Measurements from ENCODE around the gene MMAB.

MMAB gene

DNA sequence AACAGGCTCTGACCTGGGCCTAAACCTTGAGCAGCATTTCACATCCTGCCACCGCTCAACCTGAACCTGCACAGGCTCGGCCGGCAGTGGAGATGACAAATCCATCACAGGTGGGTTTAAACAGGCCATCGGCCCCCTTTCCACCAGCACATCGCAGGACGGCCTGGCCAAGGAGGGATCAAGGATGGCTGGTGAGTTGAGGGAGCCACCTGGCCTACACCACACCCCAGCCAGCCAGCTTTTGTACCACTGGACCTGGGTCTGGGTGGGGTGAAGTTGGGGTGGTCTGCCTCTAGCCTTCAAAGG lies 14.2 kb downstream of the MMAB start:
- DNase-seq (ENCODE audit: low spot score): no peak

DNA sequence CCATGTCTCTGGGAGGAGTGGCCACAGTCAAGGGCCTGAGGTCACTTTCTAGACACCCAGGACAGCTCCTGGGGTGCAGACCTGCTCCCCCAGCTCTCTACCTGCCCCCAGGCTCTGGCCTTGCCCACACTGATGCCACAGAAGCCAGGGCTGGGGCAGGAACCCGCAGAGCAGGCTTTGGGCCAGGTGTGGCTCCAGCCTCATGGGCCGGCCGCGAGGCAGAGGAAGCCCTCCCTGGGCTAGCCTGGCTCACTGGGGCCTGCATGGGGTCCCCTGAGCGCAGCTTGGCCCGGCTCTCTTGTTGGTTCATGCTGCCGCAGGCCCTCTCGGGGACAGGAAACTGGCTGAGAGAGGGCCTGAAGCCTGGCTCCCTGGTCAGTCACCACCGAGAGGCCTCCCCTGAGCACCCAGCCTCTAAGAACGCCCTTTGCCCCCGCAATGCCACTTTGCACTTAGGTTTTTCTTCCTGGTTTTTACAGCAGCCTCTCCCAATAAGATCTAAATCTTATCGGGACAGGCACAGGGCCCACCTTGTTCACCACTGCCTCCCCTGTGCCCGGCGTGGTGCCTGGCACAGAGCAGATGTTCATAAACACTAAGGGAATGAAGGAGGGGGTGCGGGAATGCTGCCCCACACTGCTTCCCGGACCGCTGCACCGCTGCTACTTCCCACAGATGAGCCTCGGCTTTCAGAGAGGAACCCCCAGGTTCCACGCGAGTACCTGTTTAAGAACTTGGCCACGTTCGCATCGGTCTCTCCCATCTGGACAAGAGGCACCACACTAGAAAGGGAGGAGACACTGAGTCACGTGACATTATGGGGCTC lies 14.7 kb downstream of the MMAB start:
- no peak for DNase-seq (ENCODE audit: low spot score)

DNA sequence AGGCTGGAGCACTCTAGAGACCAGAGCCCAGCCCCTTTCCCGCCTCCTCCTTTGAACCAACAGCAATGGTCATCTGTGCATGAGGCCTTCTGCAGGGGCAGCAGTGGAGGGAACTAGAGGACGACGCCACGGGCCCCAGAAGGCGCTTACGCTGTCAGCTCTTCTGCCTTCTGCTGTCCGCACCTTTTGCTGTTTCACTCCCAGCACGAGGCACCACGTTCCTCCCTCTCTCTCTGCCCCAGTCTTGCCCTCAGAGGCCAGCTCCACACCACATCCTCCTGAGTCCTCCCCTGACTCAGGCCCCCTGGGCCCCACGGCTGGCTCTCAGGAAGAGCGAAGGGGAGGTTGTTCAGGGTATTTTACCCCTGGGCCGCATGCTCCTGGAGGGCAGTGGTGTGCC lies 15.5 kb downstream of the MMAB start:
- no peak for DNase-seq (ENCODE audit: low spot score)

DNA sequence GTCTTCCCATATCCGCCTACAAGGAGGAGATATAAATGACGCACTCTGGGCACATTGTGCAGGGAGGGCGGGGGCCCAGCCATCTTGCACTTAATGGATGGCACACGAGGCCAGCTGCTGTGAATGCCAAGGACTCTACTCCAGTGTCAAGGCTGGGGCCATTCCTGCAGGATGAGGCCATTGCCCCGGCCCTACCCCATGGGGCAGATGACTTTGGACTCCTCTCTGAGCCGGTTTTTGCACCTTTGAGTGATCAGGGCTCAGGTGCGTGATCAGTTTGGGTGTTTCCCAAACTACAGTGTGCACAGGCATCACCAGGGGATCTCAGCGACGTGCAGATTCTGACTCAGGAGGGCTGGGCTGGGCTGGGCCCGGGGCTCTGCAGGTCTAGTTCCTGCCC lies 16.1 kb downstream of the MMAB start:
- DNase-seq (ENCODE audit: low spot score): no peak

DNA sequence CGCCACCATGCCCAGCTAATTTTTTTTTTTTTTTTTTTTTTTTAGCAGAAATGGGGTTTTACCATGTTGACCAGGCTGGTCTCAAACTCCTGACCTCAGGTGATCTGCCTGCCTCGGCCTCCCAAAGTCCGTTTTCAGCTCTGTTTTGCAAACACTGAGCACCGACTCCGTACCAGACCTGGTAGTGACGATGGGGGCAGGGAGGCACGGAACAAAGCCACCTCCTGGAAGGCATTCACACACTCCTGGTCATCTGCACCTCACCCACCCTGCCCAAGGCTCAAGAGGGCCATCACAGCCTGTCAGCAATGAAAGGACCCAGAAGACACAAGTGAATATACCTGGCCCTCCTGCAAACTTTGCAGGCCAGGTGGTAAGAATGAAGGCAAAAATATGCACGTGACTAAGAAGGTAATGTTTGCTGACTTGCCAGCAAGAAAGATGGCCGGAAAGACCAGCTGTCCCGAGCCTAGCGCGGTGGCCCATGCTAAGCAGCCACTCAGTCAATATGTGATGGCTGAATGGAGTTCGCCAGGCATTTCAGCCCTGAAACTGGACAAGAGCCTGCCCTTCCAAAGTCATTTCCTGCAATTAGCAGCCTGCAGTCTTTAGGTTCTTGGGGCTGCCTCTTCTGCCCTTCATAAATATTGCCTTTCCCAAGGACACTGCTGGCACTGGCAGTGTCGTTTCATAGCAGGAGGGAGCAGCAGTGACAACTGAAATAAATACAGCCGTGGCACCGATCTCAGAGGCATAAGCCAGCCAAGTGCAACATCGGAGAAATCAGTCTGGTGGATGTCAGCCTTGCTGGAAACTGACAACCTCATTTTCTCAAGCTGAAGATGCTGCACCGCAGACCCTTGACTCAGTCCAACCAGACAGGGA lies 17.6 kb downstream of the MMAB start:
- no peak for DNase-seq (ENCODE audit: low spot score)

DNA sequence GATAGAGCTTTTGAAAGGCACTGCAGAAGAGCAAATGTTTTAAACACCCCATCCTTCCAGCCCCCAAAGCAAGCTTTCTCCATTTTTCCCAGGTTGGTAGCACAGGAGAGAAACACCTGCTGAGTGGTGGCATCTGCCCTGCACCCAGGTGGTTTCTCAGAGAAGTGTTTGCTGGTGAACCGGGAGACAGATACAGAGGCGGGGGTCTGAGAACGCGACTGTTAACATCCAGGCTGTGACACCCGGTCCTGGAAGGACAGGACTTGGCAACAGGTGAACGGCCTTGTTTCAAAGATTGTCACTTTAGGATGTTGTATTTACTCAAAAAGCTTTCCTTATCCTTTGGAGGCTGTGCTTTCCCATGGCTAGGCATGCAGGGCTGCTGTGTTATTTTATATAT lies 18.5 kb downstream of the MMAB start:
- DNase-seq (ENCODE audit: low spot score): no peak

DNA sequence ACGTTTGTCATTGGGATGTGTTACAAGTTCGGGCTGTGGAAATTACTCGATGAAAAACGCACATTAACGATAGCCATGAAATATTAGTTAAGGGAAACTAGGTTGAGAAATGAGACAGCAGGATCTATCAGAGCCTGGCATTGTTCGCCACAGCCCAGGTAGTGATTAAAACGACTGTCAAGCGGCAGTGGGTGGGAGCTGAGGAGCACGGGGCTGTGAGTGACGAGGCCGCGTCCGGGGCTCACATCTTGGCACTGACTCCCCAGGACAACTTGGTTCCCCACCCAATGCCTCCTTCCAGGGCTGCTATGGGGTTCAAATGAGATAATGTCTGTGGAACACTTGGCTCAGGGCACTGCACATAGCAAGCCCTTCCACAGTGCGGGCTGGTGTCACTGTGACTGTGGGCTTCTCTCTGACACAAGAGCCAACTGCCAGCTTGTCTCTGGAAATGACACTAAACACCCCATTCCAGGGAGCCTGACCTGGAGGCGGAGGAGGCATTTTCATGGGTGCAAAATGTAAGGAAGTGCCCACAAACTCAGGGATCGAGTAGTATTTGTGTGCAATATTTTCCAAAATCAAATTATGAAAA lies 19.3 kb downstream of the MMAB start:
- no peak for DNase-seq (ENCODE audit: low spot score)

DNA sequence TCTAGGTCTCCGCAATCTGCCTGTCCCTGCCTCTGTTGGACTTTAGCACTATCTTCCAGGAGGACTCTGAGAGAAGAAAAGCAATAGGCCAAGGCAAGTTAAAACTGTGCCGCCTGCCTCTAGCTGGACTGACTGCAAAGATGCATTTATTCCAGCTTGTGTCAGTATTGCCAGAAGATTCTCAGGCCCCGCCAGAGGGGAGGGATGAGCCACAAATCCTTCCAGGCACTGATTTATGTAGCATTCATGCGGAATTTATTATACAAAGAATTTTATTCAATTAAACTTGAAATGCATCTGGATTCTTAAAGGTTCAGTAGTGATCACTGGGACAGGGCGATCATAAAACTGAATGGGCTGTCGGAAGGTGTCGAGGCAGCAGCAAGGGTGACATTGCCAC lies 19.8 kb downstream of the MMAB start:
- no peak for DNase-seq (ENCODE audit: low spot score)

DNA sequence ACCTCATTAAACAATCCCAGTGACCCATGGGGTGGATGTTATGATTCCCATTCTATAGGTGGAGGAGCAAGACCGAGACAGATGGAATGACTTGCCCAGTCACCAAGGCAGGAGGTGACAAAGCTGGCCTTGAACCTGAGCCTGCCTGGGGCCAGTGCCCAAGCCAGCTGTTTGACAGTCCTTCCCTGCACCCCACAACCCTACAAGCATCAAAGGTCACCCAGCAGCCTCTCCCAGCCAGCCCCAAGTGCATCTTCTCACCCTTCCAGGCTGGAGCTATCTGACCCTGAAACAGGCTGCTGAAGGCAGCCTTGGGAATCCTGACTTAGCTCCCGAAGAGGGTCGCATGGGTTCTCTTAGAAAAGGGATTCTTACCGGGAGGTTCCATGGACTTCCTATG lies 20.3 kb downstream of the MMAB start:
- no peak for DNase-seq (ENCODE audit: low spot score)

DNA sequence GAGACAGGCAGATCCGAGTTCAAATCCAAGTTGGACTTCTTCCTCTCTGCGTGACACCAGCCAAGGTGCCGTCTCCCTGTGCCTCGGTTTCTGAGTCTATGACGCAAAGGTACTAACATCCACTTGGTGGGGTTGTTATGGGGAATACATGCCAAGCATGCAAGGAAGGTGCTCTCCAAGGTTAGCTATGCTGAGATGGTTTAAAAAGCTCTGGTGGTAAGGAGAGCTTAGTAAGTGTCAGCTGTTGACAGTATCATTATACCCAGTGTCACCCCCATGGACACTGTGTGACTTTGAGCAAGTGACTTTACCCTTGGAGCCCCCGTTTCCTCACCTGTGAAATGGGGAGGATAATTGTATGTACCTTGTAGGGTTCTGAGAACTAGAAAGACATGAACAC lies 22.2 kb downstream of the MMAB start:
- DNase-seq (ENCODE audit: low spot score): no peak

DNA sequence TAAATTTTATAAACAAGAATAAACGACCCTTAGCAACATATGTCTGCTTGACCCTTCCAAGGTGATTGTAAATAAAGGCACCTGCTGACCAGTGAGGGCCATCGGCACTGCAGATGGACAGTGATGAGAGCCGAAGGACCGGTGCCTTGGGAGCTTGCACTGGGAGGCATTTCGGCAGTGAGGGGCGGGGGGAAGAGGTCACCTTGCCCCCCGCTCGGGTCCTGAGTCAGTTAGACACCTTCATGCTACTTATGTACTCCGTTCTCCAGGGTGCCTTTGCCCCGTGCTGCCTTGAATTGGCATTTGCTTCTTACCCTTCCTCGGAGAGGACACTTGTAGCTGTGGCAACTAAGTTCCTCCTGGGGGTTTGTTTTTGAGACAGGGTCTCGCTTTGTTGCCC lies 23.0 kb downstream of the MMAB start:
- DNase-seq (ENCODE audit: low spot score): no peak

DNA sequence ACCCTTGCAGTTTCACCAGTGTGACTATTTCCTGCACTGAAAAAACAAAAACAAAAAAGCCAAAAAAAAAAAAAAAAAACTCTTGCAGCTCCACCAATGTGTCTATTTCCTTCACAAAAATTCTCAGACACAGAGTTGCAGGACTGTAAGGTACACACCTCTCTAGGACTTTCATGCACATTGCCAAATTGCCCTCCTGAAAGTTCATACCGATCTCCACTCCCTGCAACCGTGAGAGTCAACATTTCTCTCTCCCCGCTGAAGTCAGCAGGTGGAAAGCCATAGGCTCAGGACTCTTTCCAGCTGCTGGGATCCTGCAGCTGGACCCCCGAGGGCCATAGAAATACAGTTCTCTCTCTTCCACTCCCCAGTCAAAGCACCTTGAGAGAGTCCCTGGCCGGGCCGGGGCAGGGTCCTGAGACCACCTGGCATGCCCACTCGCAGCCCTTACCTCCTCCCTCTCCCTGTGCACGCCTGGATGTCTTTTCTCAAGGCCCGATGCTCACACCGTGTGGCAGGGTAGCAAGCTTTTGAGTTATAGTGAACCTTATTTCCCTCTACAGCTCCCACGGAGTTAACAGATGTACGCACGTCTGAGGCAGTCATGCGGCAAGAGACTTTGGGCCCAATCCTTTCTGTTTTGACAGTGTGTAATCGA lies 23.6 kb downstream of the MMAB start:
- DNase-seq (ENCODE audit: low spot score): no peak

DNA sequence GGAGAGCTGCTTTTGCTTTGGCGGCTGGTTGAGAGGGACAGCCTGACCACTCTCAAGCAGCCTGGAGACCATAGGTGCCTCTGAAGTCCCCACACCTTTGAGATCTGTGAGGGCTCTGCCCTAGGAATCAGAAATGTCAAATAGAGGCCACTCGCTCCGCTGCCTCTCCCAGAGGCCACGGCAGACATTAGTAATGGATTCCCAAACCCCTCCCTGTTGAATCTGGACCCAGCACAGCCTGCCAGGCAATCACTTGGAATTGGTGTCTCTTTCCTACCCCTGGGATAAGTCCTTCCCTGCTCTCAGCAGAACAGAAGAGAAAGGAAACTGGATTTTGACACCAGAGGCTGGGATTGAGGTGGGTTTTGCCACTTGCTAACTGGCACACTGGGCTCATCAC lies 25.0 kb downstream of the MMAB start:
- DNase-seq (ENCODE audit: low spot score): no peak

DNA sequence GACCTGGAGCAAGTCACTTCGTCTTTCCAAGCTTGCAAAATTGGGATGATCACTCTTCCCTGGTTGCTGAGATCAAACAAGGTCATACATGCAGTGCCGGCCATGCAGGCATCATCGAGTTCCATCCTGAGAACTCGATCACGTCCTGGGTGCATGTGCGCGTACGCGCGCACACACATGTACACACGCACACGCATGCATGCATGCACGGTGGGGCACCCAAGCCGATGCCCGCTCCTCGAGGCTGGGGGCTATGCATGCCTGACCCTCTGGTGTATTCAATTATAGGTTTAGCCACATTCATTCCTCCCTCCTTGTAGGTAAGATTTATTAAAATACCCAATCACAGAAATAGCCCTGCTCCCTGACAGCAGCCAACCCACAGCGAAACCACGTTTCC lies 26.0 kb downstream of the MMAB start:
- no peak for DNase-seq (ENCODE audit: low spot score)

DNA sequence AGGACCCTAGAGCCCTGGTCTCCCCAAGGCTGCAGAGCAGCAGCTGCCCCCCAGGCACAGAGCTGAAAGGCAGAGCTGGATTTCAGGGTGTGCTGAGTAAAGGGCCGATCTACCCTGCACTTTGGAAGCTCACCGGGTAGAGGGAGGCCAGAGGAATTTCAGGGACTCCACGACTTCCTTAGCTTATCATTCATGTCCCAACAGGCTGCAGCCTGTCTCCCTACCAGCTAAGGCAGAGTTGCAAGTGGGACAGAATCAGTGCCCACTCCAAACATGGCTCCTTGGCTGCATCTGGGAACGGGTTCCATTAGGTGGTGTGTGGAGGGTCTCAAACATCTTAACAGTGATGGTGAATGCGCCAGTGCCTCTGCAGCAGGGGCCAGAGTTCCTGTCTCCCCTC lies 27.5 kb downstream of the MMAB start:
- DNase-seq (ENCODE audit: low spot score): no peak

DNA sequence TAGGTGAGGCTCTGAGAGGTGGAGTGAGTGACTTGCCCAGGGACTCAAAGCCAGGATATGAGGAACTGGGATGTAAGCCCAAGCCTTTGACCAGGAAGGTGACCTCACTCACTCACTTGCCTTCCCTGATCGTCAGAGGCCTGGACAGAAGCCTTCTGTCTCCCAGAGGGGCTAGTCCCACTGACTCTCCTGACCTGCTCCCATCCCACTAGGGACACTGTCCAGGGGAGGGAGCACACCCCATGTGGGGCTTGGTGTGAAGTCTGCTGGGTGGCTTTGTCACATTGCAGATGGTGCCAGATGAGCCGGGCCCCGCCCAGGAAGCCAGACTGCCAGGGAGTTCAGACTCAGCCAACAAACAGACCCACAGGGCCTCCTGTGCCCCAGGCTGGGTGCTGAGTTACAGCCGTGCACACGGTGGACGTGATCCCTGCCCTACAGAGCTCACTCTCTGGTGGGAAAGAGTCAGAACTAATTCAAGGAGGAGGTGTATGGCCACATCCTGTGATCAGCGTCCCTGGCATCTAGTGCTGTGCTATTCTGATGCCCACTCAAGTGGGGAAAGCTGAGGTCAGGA lies 28.3 kb downstream of the MMAB start:
- no peak for DNase-seq (ENCODE audit: low spot score)

DNA sequence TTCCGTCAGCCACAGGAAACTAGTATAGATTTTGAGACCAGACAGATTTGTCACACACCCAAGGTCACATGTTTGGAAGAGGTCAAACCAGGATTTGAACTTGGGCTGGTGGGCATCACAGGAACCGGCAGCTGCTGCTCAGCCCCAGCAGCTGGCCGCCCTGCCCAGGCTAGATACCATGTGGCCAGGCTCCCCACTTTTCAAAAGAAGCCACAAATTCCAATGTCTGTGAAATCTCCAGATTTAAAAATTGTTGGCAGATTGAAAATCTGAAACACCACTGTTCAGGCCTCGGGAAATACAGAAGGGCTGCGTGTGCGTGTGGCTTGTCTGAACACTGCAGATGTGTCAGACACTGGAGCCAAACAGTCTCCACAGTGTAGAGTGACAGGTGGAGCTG lies 30.4 kb downstream of the MMAB start:
- DNase-seq (ENCODE audit: low spot score): no peak

DNA sequence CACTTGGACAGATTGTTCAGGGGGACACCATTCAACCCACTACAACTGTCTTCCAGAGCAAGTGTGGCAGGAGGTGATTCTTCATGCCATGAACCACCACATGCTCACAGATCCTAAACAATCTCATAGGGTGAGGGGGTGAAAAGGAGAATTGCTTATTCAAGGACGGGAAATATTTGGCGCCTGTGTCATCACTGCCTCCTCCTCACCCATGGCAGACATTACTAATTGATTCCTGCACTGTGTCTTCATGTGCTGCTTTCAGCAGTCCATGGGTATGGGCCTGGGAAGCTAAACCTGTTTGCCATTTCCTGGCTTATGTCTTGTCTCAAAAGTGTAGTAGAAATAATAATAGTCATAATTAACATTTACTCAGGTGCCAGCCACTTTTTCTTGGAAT lies 31.3 kb downstream of the MMAB start:
- DNase-seq (ENCODE audit: low spot score): no peak

DNA sequence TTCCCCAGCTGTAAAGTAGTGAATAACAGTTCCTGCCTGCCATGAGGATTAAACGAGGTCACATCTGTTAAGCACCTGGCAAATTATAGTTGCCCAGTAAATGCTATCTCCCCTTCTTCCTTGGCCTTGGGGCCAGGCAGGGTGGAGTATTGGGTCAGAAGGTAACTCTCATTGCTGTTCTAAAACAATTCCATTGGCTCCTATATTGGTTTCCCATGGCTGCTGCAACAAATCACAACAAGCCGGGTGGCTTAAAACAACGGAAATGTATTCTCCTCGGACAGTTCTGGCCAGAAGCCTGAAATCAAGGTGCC lies 31.9 kb downstream of the MMAB start:
- DNase-seq (ENCODE audit: low spot score): no peak

DNA sequence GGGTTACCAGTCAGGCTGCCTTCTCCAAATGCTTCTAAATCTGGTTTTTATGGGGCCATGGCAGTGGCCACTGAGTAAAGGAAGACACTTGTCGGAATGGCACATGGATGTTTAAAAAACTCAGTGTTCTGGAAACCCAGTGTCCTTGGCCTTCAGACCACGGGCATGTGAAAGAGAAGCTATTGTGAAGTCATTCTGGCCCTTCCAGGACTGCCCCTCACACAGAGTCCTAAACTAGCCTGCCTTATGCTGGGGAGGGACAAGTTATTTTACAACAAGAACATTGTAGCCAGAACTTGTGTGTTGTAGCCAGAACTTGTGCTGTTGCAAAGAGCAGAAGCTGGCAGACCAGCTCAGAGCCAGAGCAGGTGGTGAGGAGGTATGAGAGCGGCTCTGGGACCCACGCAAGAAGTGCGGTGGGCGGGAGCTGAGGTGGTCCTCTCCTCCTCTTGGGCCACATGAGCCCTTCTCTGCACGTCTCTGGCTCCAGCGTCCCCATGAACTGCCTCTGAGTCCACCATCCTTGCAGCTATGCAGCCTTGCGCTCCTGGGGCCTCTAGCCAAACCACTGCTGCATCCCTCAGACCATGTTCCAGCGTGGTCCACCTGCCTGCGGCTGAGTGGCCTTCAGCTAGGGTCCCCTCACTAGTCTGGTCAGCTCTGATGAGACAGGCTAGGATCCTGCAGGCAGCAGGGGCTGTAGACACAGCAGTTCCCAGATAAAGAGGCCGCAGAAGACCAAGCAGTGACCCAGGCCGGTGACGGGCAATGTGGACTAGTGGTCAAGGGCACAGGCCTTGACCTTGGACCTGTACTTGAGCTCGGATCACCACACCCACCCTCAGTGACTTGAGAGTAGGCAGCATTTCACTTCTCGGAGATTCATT lies 32.5 kb downstream of the MMAB start:
- peak; percentile 48 for DNase-seq (ENCODE audit: low spot score)

DNA sequence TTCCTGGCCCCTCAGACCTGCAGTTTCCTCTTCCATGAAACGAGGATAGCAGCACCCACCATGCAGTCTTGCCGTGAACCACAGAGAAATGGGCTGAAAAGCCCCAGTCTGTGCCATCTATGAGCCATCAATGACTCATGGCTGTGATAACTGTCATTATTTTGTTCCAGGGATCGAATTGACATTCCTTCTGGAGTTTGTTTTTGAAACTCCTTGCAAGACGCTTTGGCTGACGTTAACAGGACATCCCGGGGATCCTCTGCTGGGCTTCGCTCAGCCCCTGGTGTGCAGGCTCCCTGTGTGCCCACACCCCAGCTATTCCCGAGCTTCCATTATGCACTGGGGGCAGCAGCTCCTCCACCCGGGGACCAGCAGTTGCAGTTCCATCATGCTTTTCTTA lies 33.8 kb downstream of the MMAB start:
- no peak for DNase-seq (ENCODE audit: low spot score)

Measured in pons (tissue), 1 donor.